HL-60/S4 (cell line): ENCODE measurements around the gene FLRT3.

Source experiments
- in situ Hi-C: fragments of 300-500 bp; cut with MboI; formaldehyde crosslinking; loops from 2 replicates; pipeline ENCODE4 v1.14.3; 2022; ENCODE audit warnings: low sequenced_read_pairs

FLRT3 gene

GRCh38 chr20:14331646-14332045, 5.8 kb downstream of the FLRT3 start:
- in situ Hi-C loops = no loop called here

GRCh38 chr20:14319704-14320103, 17.7 kb downstream of the FLRT3 start:
- in situ Hi-C loops = no loop called here

- in situ Hi-C loops = no loop called here
Measured at GRCh38 chr20:14313341-14314020, 23.9 kb downstream of the FLRT3 start.

GRCh38 chr20:14312001-14312400, 25.4 kb downstream of the FLRT3 start:
- in situ Hi-C loops = no loop called here

GRCh38 chr20:14310977-14311627, 26.3 kb downstream of the FLRT3 start:
- in situ Hi-C loops = no loop called here

GRCh38 chr20:14307956-14308355, 29.5 kb downstream of the FLRT3 start:
- in situ Hi-C loops = no loop called here

- in situ Hi-C loops = no loop called here
Measured at GRCh38 chr20:14304472-14304871, 32.9 kb downstream of the FLRT3 start.

- in situ Hi-C loops = no loop called here
Measured at GRCh38 chr20:14303651-14304050, 33.8 kb downstream of the FLRT3 start.

- in situ Hi-C loops = no loop called here
Measured at GRCh38 chr20:14303106-14303505, 34.3 kb downstream of the FLRT3 start.

- in situ Hi-C loops = no loop called here
Measured at GRCh38 chr20:14299831-14300230, 37.6 kb downstream of the FLRT3 start.

GRCh38 chr20:14295770-14296309, 41.6 kb downstream of the FLRT3 start:
- in situ Hi-C loops = no loop called here

GRCh38 chr20:14295238-14295637, 42.2 kb downstream of the FLRT3 start:
- in situ Hi-C loops = no loop called here

- in situ Hi-C loops = no loop called here
Measured at GRCh38 chr20:14291502-14291901, 45.9 kb downstream of the FLRT3 start.

- in situ Hi-C loops = no loop called here
Measured at GRCh38 chr20:14288341-14289330, 48.8 kb downstream of the FLRT3 start.

- in situ Hi-C loops = no loop called here
Measured at GRCh38 chr20:14284443-14284842, 53.0 kb downstream of the FLRT3 start.

GRCh38 chr20:14282140-14282539, 55.3 kb downstream of the FLRT3 start:
- in situ Hi-C loops = no loop called here
